Sigmoid colon (tissue), 7 donors: ENCODE measurements around the gene UTS2B. TPM values are rescaled to one million over a fixed set of nuclear protein-coding genes. Genes with fewer than 3 reads are reported as not detected.

Experiments
- DNase-seq: peaks from one replicate; pipeline ENCODE4 v3.0.0-alpha.2; 2019
- H3K27ac ChIP-seq, 4 donors: fragments of 200-600 bp; sonication (generic); one replicate each; pipeline ENCODE4 v1.5.1; 2016 to 2019; ENCODE audit warnings: mild to moderate bottlenecking in 1 of 4
- H3K27me3 ChIP-seq, 3 donors: fragments of 200-600 bp; sonication (generic); one replicate each; pipeline ENCODE4 v1.5.1; 2019; ENCODE audit warnings: mild to moderate bottlenecking in 1 of 3
- H3K36me3 ChIP-seq, 4 donors: fragments of 200-600 bp; sonication (generic); one replicate each; pipeline ENCODE4 v1.5.1; 2016 to 2019
- H3K4me1 ChIP-seq, 4 donors: fragments of 200-600 bp; sonication (generic); one replicate each; pipeline ENCODE4 v1.5.1; 2017 to 2019
- H3K4me3 ChIP-seq, 4 donors: fragments of 200-600 bp; sonication (generic); one replicate each; pipeline ENCODE4 v1.5.1; 2017 to 2019; ENCODE audit warnings: mild to moderate bottlenecking in 2 of 4, moderate library complexity in 1 of 4
- H3K9me3 ChIP-seq, 4 donors: fragments of 200-600 bp in 3 of 4; sonication (generic) in 3 of 4; one replicate each; pipeline versions ENCODE4 v1.5.1 to v1.6.1; 2013 to 2019
- CTCF ChIP-seq, 4 experiments: fragments of 450-650 bp in 3 of 4; fragments of 200-600 bp in 1 of 4; IDR thresholded peaks; one replicate each; pipeline ENCODE4 v1.5.1; 2016 to 2019; ENCODE audit warnings: antibody characterized with exemption in 4 of 4, mild to moderate bottlenecking in 3 of 4, moderate library complexity in 2 of 4
- EP300 ChIP-seq, 4 donors: sonication (generic); formaldehyde crosslinking; IDR thresholded peaks; one replicate each; pipeline ENCODE4 v1.6.1; 2017; ENCODE audit warnings: antibody characterized with exemption in 4 of 4
- POLR2A ChIP-seq, 2 donors: fragments of 450-650 bp; IDR thresholded peaks; one replicate each; pipeline ENCODE4 v1.6.1; 2016; ENCODE audit warnings: antibody characterized with exemption in 2 of 2, mild to moderate bottlenecking in 2 of 2, moderate library complexity in 2 of 2
- POLR2AphosphoS5 ChIP-seq, 4 donors: sonication (generic); formaldehyde crosslinking; IDR thresholded peaks; one replicate each; pipeline ENCODE4 v1.6.1; 2017; ENCODE audit warnings: antibody characterized with exemption in 4 of 4
- whole genome bisulfite sequencing, 2 donors: extraction: QIAGEN DNeasy Blood & Tissue Kit; methylation state at CpG; one replicate each; pipeline ENCODE4 v1.1.7; 2013; 5-methylcytosine and 5-hydroxymethylcytosine counted together
- intact Hi-C: fragments of 100-400 bp; cut with DNase I; formaldehyde crosslinking; loops from one replicate; pipeline ENCODE4 v1.15.1; 2023
- polyA plus RNA-seq, 3 donors: library from polyadenylated mRNA; stranded (reverse); fragments of 200-250 nt; gene quantifications; one replicate each; pipeline ENCODE4 v1.2.3, GENCODE V29; 2013
- total RNA-seq, 4 donors: library from RNA; depleted of rRNA; stranded (reverse); fragments of >200 nt; gene quantifications; one replicate each; pipeline ENCODE4 v1.1.0, GENCODE V29; 2016
- donor health status: healthy with polysubstance abuse.
- donor health status: Bipolar disorder and iron deficiency.
- donor health status: healthy.

UTS2B gene
- total and polyA plus RNA-seq, 7 donors: 0.17 to 0.71 (median 0.28) TPM; not detected in 4

GRCh38 chr3:191235331-191236314 lies 94.7 kb downstream of the UTS2B start:
- TF ChIP-seq POLR2A (IDR thresholded peaks at IDR 0.05) (no peak), CTCF (IDR thresholded peaks at IDR 0.05) (no peak), EP300 (IDR thresholded peaks at IDR 0.05) (no peak), POLR2AphosphoS5 (IDR thresholded peaks at IDR 0.05) (no peak)
- H3K4me1 ChIP-seq: peaks cover 0 to 8% (median 3%) of the 10 kb centered on the region in 4 donors
- H3K27ac ChIP-seq: no peak overlapping the region
- 73 to 82% methylated on average over 4 of the region's 4 CpGs for WGBS, 2 donors
- no peak overlapping the region for H3K4me3 ChIP-seq
- H3K36me3 ChIP-seq: no peaks in the 10 kb centered on the region
- no peak for DNase-seq
- intact Hi-C loops: no loop called here
- no peaks in the 10 kb centered on the region for H3K9me3 ChIP-seq
- no peaks in the 10 kb centered on the region for H3K27me3 ChIP-seq

DNA sequence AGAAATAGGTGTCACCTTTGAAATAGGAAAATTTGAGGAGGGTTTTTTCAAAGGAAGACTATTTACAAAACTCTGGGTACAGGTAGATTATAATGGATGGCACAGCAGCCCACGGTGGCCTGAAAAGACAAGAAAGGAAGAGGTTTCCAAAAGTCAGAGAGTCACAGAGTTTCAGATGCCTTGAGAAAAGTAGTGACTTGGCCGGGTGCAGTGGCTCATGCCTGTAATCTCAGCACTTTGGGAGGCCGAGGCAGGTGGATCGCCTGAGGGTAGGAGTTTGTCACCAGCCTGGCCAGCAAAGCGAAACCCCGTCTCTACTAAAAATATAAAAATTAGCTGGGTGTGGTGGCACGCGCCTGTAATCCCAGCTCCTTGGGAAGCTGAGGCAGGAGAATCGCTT lies 96.1 kb downstream of the UTS2B start:
- Histone ChIP-seq H3K36me3 (no peaks in the 10 kb centered on the region), H3K4me1 (peaks cover 0 to 8% (median 3%) of the 10 kb centered on the region in 4 donors), H3K4me3 (no peak overlapping the region), H3K27me3 (no peaks in the 10 kb centered on the region), H3K9me3 (no peaks in the 10 kb centered on the region), H3K27ac (no peak overlapping the region)
- no peak for DNase-seq
- TF ChIP-seq POLR2AphosphoS5 (IDR thresholded peaks at IDR 0.05) (no peak), EP300 (IDR thresholded peaks at IDR 0.05) (no peak), POLR2A (IDR thresholded peaks at IDR 0.05) (no peak)
- intact Hi-C loops: no loop called here
- 92 to 94% methylated on average over 9 of the region's 9 CpGs for WGBS, 2 donors

- no peak for TF ChIP-seq POLR2AphosphoS5 (IDR thresholded peaks at IDR 0.05)
- TF ChIP-seq CTCF (IDR thresholded peaks at IDR 0.05): no peak
- TF ChIP-seq POLR2A (IDR thresholded peaks at IDR 0.05): no peak
- TF ChIP-seq EP300 (IDR thresholded peaks at IDR 0.05): no peak
- no peaks in the 10 kb centered on the region for H3K36me3 ChIP-seq
- H3K4me3 ChIP-seq: no peak overlapping the region
- no peaks in the 10 kb centered on the region for H3K4me1 ChIP-seq
- DNase-seq: no peak
- 70 to 75% methylated on average over 5 of the region's 5 CpGs for WGBS, 2 donors
- intact Hi-C loops: no loop called here
- H3K27ac ChIP-seq: no peak overlapping the region
- H3K9me3 ChIP-seq: no peaks in the 10 kb centered on the region
- H3K27me3 ChIP-seq: no peaks in the 10 kb centered on the region
Measured at GRCh38 chr3:191227541-191227940, 102.8 kb downstream of the UTS2B start.

DNA sequence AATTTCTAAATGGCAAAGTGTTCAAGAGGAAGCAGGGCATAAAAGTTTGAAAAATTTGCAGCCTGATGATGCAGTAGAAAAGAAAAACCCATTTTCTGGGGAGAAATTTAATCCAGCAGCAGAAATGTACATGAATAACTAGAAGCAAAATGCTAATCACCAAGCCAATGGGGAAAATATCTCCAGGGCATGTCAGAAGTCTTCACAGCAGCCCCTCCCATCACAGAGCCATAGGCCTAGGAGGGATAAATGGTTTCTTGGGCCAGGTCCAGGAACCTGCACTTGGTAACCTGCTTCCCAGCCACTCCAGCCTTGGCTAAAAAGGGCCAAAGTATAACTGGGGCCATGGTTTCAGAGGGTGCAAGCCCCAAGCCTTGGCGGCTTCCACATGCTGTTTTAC lies 108.7 kb downstream of the UTS2B start:
- intact Hi-C loops: no loop called here
- Histone ChIP-seq H3K4me3 (no peak overlapping the region), H3K27me3 (no peaks in the 10 kb centered on the region), H3K36me3 (no peaks in the 10 kb centered on the region), H3K4me1 (no peaks in the 10 kb centered on the region), H3K9me3 (no peaks in the 10 kb centered on the region), H3K27ac (no peak overlapping the region)
- 93 to 97% methylated on average over 1 of the region's 1 CpG for WGBS, 2 donors
- no peak for DNase-seq
- TF ChIP-seq POLR2A (IDR thresholded peaks at IDR 0.05) (no peak), POLR2AphosphoS5 (IDR thresholded peaks at IDR 0.05) (no peak), EP300 (IDR thresholded peaks at IDR 0.05) (no peak), CTCF (IDR thresholded peaks at IDR 0.05) (no peak)

DNA sequence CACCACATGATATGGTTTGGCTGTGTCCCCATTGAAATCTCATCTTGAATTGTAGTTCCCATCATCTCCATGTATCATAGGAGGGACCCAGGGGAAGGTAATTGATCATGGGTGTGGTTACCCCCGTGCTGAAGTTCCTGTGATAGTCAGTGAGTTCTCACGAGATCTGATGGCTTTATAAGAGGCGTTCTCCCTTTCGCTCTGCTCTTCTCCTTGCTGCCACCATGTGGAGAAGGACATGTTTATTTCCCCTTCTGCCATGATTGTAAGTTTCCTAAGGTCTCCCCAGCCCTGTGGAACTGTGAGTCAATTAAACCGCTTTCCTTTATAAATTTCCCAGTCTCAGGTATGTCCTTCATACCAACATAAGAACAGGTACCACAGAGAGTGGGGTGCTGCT lies 109.4 kb downstream of the UTS2B start:
- 80 to 88% methylated on average over 5 of the region's 5 CpGs for WGBS, 2 donors
- Histone ChIP-seq H3K4me3 (no peak overlapping the region), H3K27ac (no peak overlapping the region), H3K27me3 (no peaks in the 10 kb centered on the region), H3K9me3 (no peaks in the 10 kb centered on the region), H3K36me3 (no peaks in the 10 kb centered on the region), H3K4me1 (no peaks in the 10 kb centered on the region)
- TF ChIP-seq EP300 (IDR thresholded peaks at IDR 0.05) (no peak), POLR2A (IDR thresholded peaks at IDR 0.05) (no peak), CTCF (IDR thresholded peaks at IDR 0.05) (no peak), POLR2AphosphoS5 (IDR thresholded peaks at IDR 0.05) (no peak)
- DNase-seq: no peak
- intact Hi-C loops: no loop called here
